HG03196 (cell line): ENCODE measurements around the gene TRPM8.
"Not testable (repeated sequence)": the region's sequence is repeated elsewhere in the genome, so short reads cannot be mapped to it uniquely, and the experiment has no call there.

ENCODE experiments used
- ATAC-seq: cut with Tn5 transposase; IDR thresholded peaks from one replicate; pipeline ENCODE4 v1.9.1; 2021; ENCODE audit not compliant: unreplicated experiment

Gene TRPM8

DNA sequence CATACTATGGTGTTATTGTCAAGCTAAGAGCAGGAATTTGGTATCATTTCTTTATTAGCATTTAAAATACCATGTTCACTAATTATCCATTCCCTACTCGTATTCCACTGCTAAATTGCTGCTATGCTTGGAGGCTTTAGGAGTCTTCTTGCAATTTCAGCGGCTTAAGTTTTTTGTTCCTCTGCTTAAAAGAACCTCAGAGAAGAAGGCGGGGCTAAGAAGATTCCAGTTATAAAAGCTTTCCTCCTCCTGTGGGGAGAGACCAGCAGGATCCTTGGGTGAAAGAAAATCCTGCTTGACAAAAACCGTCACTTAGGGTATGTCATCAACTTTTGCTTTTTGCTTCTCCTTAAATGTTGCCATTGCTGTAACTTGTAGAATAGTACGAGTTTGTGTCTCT lies at the start of gene TRPM8:
TSS of gene TRPM8 (plus strand) at position 258 of the 400 bp plus-strand sequence. CDS start 9,165 bp downstream, outside the sequence.
- ATAC-seq = no peak

DNA sequence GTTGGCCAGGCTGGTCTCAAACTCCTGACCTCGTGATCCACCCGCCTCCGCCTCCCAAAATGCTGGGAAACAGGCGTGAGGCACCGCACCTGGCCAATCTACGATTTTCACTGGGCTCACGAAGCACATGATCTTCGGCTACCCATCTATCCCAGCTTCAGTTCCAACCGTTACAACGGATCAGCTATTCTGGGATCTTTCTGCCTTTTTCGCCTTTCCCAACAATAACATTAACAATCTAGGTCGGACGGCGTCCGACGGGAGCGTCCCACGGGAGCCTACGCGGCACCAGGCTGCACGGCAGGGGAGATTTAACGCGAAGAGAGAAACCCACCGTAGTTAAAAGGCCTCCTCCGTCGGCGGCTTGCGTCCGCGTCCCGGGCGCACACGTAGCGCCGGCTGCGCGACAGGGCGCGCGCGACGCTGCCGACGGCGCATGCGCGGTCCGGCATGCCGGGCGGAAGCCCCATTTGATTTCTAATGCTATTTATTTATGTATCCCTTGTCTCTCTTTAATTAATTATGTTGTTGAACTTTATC lies 49.1 kb upstream of the TRPM8 start, which contains the start of gene MSL3B:
TSS of gene MSL3B (minus strand) at position 394 of the 540 bp plus-strand sequence.
- ATAC-seq = no peak

DNA sequence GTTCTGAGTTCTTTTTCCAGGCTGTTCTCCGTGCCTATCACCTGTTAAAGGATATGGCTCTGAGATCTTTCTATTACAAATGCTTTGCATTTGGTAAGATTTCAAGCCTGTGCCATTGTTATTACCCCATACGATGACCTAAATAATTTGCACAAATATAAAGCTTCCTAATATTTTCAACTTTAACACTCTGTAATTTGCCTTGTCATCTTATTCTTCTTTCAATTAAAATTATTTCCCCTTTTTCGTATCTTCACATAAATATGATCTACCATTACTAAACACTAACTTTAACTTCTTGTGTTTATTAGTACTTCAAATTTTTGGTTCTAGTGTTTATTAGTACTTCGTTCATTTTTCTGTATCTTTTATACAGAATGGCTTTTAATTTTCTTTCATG lies 45.7 kb upstream of the TRPM8 start:
- ATAC-seq = no peak

DNA sequence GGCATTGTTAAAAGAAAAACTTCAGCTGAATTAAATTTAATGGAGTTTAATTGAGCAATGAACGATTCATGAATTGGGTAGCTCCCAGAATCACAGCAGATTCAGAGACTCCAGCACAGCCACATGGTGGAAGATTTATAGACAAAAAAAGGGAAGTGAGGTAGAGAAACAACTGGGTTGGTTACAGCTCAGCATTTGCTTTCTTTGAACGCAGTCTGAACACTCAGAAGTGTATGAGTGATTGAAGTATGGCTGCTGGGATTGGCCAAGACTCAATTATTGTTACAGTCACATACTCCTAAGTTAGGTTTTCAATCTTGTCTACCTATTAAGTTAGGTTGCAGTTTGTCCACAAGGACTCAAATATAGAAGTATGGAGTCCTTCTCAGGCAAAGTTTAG lies 45.0 kb upstream of the TRPM8 start:
- not testable (repeated sequence) for ATAC-seq

DNA sequence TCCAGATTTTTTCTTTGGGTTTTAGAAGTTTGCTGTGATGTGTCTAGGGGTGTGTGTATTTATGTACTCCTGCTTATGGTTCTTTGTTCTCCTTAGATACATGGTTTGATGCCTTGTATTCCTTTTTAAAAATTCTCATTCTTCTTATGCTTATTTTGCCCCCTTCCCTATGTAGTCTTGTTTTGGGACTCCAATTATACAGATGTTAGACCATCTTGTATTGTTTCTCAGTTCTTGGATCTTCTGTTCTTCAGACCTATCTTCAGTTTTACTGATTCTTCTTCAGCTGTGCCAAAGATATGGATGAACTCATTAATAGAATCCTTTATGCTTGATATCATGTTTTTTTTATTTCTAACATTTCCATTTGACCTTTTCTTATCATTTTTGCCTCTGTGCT lies 34.8 kb upstream of the TRPM8 start:
- no peak for ATAC-seq

DNA sequence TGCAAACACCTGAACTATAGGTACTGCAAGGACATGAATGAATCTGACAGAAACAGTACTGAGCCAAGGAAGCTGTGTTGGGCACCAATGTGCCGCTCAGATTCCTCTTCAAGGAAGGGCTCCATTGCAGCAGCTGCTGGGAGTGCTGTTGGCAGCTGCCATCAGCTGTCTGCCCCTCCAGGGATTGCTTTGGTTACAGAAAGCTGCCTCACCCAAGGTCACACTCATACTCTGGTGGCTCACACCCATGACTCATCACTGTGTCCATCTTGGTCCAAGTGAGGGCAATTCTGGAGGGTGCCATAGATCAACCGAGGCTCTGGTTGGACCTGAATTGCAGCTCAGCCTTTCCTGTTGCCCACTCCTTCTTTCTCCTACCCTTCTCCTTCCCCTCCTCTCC lies 24.4 kb upstream of the TRPM8 start:
- no peak for ATAC-seq

DNA sequence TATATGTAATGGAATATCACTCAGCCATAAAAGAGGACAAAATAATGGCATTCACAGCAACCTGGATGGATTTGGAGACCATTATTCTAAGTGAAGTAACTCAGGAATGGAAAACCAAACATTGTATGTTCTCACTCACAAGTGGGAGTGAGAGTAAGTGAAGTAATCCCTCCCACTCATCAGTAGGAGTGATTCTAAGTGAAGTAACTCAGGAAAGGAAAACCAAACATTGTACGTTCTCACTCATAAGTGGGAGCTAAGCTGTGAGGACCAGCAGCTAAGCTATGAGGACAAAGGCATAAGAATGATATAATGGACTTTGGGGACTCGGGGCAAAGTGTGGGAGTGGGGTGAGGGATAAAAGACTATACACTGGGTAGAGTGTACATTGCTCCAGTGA lies 20.9 kb upstream of the TRPM8 start:
- not testable (repeated sequence) for ATAC-seq

DNA sequence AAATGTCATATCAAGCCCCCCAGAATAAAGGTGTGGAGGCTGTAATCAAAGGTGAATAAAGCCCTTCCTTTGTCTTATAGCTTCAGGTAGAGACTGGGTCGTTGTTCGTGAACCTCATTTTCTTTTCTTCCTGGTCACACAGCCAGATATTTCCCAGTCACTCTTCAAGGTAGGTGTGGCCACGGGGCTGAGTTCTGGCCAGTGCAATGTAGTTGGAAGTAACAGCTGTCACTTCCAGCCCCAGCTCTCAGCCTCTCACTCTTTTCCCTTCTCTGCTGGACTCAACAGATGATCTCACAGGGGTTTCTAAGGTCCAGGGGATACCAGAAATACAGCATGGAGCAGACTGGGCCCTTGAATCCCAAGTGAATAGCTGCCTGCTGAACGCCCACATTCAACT lies 15.8 kb upstream of the TRPM8 start:
- no peak for ATAC-seq

DNA sequence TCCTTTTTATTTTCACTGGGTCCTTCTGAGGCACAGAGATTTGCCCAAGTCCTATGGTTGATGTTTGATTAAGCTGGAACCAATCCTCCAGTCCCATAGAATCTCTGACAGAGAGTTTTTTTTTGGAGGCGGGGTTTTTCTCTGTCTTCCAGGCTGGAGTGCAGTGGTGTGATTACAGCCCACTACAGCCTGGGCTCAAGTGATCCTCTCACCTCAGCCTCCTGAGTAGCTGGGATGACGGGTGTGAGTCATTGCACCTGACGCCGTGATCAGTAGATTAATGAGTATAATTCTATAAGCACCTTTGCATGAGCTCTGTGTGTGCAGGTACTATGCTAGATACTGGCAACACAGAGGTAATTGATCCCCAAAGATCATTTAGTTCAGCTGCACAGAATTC lies 15.3 kb upstream of the TRPM8 start:
- no peak for ATAC-seq

DNA sequence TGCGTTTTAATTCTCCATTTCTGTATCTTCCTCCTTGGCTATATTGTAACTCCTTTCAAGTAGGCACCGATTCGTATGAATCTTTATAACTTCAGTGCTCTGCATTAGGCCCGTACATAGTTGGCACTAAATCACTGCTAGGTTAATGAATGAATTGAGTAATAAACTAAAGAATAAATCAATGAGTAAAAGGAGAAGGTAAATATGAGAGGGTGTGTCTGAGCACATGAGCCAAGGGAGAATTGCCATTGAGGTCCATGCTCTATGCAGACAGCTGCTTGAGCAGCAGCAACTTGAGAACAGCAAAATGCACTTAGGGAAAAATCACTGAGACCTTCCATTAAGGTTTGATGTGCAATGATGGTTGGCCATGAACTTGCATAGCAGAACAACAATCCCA lies 11.2 kb upstream of the TRPM8 start:
- no peak for ATAC-seq

DNA sequence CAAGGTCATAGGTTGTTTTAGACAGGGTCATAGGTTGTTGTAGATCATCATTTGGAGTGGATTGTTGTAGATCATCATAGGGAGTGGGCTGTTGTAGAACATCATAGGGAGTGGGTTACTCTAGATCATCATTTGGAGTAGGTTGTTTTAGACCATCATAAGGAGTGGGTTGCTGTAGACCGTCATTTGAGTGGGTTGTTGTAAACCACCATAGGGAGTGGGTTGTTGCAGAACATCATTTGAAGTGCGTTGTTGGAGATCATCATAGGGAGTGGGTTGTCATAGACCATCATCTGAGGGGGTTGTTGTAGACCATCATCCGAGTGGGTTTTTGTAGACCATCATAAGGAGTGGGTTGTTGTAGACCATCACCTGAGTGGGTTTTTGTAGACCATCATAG lies 9.5 kb upstream of the TRPM8 start:
- ATAC-seq = no peak

DNA sequence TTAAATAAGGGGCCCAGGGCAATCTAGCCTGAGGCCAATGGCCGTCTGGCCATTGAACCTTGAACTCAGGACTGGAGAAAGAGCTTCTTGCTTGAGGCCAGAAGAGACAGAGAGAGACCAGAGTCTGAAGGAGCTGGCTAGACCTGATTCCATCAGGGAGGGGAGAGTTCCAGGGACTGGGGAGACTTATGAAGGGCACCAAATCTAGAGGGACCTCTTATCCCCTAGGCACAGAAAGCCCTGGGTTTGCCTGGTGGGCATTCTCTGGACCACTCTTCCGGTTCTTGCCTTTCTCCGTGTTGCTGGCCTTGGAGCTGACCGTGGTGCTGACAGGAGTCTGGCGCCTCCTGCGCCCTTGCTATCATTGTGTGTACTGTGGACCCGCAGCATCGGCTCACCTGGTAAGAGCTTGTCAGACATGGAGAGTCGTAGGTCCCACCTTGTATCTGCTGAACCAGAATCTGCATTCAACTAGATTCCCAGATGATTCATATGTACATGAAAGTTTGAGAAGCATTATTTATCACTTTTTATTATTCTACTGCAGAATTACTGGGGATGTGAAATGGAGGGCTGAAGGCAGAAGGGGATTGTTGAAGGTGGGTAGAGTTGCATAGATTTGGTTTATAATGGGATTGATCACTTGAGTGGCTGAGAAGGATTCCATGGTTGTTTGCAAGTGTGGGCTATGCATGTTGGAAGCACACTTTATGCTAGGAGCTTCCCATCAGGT lies 4.3 kb upstream of the TRPM8 start:
- no peak for ATAC-seq

DNA sequence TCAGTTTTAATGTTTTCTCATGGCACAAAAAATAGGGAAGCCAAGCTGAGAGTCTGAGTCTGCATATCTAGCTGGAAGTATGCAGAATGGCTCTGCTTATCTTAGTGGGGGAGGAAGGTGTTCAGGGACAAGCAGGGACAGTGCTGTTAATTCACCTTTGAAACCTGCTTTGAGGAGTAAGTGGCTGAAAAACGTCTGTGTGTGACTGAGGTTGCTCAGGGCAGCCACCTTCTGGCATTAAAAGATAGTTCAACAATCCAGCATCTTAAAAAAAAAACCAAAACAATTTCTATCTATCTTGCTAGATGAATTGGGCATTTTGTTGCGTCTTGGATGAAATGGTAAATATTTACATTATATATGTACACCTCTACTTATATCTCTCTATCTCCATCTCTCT lies 2.0 kb upstream of the TRPM8 start:
- ATAC-seq = no peak

DNA sequence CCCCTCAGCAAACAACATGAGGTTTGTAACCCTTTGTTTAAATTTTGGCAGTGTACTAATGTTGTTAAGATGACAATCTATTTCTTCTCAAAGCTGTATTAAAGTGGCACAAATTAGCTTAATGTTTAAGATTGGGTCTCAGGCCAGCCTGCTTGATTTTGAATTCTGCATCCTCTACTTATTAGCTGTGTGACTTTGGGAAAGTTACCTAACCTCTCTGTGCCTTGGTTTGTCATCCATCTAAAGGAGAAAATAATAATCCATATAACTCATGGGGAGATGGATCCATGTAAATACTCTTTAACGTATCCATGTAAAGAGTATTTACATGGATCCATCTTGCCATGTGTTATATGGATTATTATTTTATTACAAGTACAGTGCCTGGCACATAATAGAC lies 2.1 kb downstream of the TRPM8 start:
- ATAC-seq = no peak

DNA sequence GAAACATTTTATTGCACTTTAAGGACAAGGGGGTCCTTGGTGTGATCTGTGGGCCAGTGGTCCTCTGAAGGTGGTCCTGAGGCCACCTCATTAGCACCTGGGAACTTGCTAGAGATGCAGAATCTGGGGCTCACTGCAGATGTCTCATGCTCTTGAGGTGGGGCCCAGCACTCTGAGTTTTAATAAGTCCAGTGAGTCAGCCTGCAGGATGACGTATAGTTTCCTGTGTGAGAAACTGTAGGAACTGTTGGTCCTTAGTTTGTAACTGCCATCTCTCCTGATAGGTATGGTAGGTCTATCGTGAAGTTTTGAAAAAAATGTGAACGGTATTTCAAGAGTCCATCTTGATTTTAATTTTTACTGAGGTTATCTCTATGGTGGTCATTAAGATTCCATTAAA lies 2.8 kb downstream of the TRPM8 start:
- ATAC-seq = no peak

DNA sequence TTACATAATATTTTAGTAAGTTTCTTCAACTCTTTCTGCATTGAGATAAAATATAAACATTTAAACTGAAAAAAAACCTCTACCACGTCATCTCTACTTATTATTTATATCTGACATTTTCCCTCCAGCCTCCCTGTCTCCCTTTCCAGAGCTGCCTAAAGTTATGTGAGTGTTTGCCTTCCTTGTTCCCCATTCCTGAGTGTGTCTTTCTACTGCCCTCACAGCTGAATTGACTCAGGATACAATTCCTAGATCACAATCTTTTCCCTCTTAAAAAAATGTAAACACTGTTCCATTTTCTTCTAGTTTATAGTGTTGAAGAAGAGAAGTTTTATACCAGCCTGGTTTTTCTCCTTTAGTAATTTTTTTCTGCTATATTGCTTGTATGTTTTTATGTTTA lies 5.3 kb downstream of the TRPM8 start:
- ATAC-seq = no peak

DNA sequence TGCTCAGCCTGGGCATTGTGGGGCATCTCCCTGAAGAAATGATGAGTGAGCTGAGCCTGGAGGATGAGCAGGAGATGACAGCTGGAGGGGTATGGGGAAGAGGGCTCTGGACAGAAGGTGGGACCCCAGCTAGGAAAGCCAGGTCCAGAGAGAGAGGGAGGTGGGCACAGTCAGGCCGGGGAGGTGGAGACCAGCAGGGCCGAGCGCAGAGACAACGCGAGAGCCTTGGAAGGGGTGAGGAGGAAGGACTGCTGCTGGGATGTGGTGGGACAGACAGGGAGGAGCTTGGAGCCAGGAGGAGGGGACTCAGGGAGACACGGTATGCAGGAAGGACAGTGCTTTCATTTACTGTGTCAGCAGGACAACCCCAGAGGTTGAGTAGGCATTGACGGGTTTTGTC lies 8.2 kb downstream of the TRPM8 start:
- ATAC-seq = no peak

DNA sequence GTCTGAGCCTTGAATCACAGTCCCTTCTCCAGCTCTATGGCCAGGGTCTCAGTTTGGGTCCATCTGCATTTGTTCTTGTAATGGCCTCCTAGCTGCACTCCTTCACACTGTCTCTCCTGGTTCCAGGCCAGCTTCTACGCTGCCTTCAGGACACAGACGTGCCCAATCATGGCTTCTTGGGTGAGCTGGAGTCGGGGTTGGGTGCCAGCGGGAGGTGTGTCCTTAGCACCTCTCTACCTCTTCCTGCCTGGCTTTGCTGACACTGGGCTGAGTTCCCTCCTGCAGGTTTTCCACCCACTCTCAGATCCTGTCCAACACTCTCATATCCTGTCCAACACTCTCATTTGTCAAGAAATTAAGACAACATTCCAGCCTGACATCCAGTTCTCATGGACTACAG lies 9.6 kb downstream of the TRPM8 start:
- ATAC-seq = no peak

DNA sequence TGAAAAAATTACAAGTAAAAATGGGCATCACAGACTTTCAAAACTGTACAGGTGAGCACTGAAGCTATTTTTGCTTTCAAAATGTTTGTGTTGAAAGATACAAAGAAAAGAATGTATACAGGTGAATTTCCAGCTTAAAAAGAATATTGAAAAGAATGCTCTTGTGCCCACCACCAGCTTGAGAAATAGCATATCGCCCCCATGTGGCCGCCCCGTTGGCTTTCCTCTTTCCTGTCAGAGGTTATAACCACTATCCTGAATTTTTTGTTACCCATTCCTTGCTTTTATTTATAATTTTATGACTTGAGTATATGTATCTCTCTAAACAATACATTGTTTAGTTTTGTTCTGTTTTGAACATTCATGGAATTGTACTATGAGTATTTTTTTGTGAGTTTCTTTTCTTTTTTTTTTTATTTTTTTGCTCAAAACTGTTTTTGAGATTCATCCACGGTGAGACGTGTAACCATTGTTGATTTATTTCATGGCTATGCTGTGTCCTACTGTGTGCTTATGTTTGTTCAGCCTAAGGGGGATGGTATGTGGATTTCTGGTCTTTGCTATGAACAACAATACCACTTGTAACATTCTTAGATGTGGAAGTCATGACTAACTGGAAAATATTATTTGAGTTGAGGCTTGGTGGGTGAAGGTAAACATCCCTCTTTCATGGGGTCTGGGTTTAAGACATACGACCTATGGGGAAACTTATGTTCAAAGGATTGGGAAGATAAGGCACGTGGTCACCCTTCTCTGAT lies 11.6 kb downstream of the TRPM8 start:
- no peak for ATAC-seq

DNA sequence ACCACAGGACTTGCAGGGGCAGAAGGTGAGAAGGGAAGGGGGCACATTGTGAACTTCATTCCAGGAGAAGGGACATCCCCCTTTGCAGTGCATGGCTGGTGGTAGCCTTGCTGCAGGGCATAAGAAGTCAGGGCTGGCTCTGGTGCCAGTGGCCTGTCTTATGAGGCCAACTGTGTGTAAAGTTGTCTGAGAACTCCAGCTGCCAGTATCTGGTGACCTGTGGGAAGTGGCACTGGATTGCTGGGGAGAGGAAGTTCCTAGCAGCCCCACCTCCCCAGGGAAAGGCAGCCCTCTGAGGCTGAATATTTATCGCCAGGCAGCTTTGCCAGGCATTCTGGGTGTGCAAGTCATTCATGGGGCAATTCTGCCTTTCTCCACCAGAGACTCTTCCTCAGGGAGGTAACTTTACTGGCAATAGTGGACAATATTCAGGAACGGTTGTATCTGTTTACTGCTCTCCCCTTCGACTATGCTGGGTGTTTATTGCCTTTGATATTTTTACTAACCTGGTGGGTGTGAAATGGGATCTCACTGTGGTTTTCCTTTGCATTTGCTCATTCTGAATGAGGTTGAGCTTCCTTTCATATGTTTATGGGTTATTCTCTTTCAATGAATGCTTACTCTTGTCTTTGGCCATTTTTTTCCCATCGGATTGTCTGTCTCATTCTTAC lies 12.3 kb downstream of the TRPM8 start:
- ATAC-seq = no peak

DNA sequence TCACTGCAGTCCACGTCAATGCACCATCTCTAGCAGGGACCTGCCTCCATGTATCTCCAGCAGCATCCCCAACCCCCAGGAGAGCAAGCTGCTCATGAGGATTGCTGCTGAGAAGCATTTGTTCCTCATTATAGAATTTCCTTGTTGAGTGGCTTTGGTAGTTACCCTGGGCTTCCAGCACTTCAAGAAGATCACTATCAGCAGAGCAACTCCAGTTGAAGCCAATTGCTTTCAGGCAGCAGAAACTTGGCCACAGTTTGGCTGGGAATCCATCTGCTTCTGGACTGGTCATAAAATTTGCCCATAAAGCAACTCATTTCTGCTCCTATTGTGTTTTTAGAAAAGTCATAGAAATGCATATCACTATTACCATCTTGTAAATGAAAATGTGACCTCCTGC lies 17.4 kb downstream of the TRPM8 start:
- ATAC-seq = no peak

DNA sequence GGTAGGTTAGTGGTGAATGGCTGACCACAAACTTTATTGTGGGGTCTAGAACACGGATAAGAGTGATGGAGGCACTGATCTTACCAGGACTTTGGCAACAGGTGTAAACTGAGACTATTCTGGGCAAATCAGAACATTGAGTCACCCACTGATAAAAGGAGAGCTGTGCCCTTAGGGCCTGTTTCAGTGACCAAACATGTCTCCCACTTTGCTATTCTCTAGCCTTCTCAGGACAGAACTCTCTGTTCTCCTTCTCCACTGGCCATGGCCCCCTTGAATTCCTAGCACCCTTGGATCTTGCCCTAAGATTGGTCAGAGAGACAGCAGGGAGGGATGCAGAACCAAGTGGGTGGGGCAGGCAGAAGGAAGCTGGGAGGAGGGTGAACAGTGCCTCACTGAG lies 18.3 kb downstream of the TRPM8 start:
- ATAC-seq = no peak
